Measurements from ENCODE around the gene SUPT4H1.

GRCh38 chr17:58335061-58335731 lies 16.8 kb downstream of the SUPT4H1 start:
- TF ChIP-seq CTCF (IDR thresholded peaks at IDR 0.05) (no peak), POLR2AphosphoS5 (IDR thresholded peaks at IDR 0.05) (no peak), POLR2A (IDR thresholded peaks at IDR 0.05) (no peak), EP300 (IDR thresholded peaks at IDR 0.05) (no peak)

Measured in sigmoid colon (tissue), 4 donors.